Neural cell (in vitro differentiated cells): Measurements from ENCODE around the gene STUM.

ENCODE experiments used
- CTCF ChIP-seq: fragments of 450-650 bp; IDR thresholded peaks from 2 replicates; pipeline ENCODE4 v1.5.1; 2014; ENCODE audit warnings: antibody characterized with exemption, mild to moderate bottlenecking, moderate library complexity; ENCODE audit not compliant: poor library complexity, severe bottlenecking
- MXI1 ChIP-seq: fragments of 450-650 bp; conservative IDR thresholded peaks from 2 replicates; pipeline ENCODE4 v1.6.1; 2014; ENCODE audit warnings: antibody characterized with exemption, mild to moderate bottlenecking; ENCODE audit not compliant: poor library complexity, severe bottlenecking
- SMC3 ChIP-seq: fragments of 450-650 bp; conservative IDR thresholded peaks from 2 replicates; pipeline ENCODE4 v1.6.1; 2014; ENCODE audit warnings: antibody characterized with exemption, mild to moderate bottlenecking, moderate library complexity; ENCODE audit not compliant: poor library complexity

- TF ChIP-seq CTCF, result no peak
- no peak for TF ChIP-seq SMC3
- no peak for TF ChIP-seq MXI1
Measured at GRCh38 chr1:226578946-226579578, 30.5 kb downstream of the STUM start.
